ENCODE data around the gene CT45A3.
"Not testable (repeated sequence)": the region's sequence is repeated elsewhere in the genome, so short reads cannot be mapped to it uniquely, and the experiment has no call there.

The CT45A3 gene, protein sequence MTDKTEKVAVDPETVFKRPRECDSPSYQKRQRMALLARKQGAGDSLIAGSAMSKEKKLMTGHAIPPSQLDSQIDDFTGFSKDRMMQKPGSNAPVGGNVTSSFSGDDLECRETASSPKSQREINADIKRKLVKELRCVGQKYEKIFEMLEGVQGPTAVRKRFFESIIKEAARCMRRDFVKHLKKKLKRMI

DNA sequence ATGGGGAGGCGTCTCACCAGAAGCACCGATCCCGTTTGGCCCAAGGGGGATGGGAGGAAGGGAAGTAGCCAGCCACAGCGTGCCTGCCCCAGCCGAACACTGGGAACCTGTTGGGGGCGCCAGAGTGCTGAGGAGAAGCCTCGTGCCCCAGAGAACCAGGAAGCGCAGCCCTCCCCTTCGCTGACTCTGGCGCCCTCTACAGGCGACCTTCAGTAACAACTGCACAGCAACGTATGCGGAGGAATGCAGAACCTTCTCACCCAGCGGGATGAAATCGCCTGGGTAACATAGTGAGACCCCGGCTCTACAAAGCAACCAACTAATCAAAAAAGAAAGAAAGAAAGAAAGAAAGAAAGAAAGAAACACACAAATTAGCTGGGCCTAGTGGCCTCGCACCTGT lies at the start of gene CT45A3:
Gene CT45A3 (minus strand): TSS at position 101 of the 400 bp plus-strand sequence. CDS start 3,747 bp downstream, outside the sequence.
- DNase-seq: not testable (repeated sequence)

DNA sequence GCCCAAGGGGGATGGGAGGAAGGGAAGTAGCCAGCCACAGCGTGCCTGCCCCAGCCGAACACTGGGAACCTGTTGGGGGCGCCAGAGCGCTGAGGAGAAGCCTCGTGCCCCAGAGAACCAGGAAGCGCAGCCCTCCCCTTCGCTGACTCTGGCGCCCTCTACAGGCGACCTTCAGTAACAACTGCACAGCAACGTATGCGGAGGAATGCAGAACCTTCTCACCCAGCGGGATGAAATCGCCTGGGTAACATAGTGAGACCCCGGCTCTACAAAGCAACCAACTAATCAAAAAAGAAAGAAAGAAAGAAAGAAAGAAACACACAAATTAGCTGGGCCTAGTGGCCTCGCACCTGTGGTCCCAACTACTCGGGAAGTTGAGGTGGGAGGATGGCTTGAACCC lies 34.7 kb upstream of the CT45A3 start, which contains the start of gene CT45A6:
Gene CT45A6 (minus strand): TSS at position 101 of the 400 bp plus-strand sequence. CDS start 3,794 bp downstream, outside the sequence.
- not testable (repeated sequence) for DNase-seq

DNA sequence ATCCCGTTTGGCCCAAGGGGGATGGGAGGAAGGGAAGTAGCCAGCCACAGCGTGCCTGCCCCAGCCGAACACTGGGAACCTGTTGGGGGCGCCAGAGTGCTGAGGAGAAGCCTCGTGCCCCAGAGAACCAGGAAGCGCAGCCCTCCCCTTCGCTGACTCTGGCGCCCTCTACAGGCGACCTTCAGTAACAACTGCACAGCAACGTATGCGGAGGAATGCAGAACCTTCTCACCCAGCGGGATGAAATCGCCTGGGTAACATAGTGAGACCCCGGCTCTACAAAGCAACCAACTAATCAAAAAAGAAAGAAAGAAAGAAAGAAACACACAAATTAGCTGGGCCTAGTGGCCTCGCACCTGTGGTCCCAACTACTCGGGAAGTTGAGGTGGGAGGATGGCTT lies 17.4 kb upstream of the CT45A3 start, which contains the start of gene CT45A5:
Gene CT45A5 (minus strand): TSS at position 101 of the 400 bp plus-strand sequence. CDS start 3,774 bp downstream, outside the sequence.
- not testable (repeated sequence) for DNase-seq

DNA sequence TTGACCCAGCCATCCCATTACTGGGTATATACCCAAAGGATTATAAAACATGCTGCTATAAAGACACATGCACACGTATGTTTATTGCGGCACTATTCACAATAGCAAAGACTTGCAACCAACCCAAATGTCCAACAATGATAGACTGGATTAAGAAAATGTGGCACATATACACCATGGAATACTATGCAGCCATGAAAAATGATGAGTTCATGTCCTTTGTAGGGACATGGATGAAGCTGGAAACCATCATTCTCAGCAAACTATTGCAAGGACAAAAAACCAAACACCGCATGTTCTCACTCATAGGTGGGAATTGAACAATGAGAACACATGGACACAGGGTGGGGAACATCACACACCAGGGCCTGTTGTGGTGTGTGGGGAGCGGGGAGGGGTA lies 23.3 kb downstream of the CT45A3 start:
- not testable (repeated sequence) for DNase-seq

DNA sequence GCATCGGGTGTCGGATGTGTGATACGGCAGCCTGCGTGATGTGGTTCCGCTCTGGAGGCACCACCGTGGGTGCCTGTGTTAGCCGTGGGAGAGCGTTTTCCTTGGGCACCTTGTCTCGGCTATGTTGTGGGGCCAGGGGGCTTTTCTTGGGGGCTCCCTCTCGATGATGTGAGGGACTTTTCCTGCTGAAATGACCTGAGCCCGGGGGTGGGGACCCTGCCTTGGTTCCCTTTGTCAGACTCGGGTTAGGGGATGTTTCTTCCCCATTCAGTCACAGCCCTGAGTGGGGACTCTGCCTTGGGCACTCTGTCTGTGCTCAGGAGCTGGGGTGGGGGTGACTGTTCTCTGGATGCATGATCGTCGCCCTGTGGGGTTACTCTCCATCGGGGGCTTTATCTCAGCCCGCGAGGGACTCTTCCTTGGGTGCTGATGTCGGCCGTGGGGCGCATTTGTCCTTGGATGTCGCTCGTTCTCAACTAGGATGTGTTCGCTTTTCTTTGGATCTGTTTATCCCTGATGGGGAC lies 26.7 kb downstream of the CT45A3 start:
- no peak for DNase-seq

DNA sequence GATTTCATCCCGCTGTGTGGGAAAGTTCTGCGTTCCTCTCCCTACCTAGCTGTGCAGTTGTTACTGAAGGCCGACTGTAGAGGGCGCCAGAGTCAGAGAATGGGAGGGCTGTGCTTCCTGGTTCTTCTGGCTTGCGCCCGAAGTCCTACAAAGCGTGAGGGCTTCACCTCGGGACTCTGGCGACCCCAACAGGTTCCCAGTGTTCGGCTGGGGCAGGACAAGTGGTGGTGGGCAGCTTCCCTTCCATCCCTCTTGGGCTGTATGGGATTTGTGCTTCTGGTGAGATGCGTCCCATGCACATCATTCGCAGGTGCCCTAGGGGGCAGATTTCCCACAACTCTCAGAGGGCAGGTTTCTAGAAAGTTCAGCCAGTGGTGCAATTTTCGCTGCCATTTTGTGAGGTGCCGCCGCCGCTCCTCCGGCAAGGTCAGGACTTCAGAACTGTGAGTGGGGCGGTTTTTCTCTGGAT lies 27.3 kb downstream of the CT45A3 start:
- no peak for DNase-seq

DNA sequence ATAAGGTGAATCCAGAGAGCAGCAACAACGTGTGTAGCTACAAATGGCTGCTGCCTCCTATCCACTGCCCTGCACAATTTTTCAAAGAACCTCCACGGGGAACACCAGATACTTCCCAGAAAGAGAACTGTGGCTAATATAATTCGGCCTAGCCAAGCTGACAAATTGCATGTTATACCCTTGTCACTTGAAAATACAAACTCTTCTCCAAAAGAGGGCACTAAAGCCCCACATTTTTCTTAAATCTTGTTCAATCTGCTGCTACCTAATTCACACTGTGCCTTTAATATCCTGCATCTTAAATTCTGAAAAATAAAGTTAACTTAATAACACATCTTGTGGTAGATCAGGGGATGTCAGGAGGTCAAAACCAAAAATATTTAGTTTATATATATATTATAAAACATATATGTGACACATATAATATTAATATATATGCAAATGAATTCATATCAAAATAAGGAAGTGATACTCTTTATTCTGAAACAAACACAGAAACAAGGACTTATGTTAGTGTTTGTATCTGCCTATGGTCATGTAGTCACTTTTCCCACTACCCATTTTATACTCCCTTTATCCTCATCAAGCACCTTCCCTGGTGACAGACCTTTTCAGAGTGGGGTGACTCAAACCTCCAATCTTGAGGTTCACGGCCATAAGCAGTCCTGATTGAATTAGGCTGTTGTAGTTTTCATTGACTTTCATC lies 30.5 kb downstream of the CT45A3 start:
- no peak for DNase-seq

DNA sequence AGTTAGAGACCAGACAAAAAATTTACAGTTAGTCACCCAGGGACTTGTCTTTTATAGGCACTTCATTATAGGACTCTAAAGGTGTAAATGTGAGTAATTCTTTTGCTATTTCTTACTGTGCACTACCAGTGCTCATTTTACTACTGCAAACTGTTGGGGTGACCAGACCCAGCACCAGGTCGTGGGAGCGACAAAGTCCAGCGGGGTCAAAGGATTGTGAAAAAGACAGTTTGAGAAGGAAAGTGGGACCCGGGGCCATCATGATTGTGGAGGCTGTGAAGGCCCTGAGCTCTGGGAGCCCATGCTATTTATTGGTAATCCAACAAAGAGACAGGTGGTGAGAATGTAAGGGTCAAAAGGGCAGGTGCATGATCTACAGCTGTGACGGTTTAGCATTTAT lies 33.3 kb downstream of the CT45A3 start:
- not testable (repeated sequence) for DNase-seq

DNA sequence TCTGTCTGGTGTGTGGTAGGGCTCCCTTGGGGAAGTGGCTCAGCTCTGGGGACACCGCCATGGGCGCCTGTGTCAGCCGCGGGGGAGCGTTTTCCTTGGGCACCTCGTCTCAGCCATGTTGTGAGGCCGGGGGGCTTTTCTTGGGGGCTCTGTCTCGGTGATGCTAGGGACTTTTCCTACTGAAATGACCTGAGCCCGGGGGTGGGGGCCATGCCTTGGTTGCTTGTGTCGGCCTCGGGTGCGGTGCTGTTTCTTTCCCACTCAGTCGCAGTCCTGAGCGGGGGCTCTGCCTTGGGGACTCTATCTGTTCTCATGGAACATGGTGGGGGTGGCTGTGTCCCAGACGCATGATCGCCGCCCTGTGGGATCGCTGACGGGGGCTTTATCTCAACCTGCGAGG lies 54.2 kb downstream of the CT45A3 start:
- DNase-seq: no peak

DNA sequence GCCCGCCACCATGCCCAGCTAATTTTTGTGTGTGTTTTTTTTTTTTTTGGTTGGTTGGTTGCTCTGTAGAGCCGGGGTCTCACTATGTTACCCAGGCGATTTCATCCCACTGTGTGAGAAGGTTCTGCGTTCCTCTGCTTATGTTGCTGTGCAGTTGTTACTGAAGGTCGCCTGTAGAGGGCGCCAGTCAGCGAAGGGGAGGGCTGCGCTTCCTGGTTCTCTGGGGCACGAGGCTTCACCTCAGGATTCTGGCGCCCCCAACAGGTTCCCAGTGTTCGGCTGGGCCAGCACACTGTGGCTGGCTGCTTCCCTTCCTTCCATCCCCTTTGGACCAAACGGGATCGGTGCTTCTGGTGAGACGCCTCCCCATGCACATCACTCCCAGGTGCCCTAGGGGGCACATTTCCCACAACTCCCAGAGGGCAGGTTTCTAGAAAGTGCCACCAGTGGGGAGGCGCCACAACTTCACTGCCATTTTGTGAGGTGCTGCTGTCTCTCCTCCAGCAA lies 54.8 kb downstream of the CT45A3 start, which contains the start of gene CT45A1:
Gene CT45A1 (plus strand): TSS at position 457 of the 507 bp plus-strand sequence. CDS start 5,302 bp downstream, outside the sequence.
- DNase-seq: not testable (repeated sequence)

All from DMS79 treated with DMSO at 0.1 percent for 48 hours (cell line).